Measurements from ENCODE around the gene FHAD1. TPM values are rescaled to one million over a fixed set of nuclear protein-coding genes. Genes with fewer than 3 reads are reported as not detected.
"Not testable (repeated sequence)": the region's sequence is repeated elsewhere in the genome, so short reads cannot be mapped to it uniquely, and the experiment has no call there.

Gene FHAD1
- total RNA-seq, 3 donors from 2014 or later (not counting 1 experiment from before 2014, with no cell fraction given), result 0.72 to 1.9 (median 1.7) TPM

DNA sequence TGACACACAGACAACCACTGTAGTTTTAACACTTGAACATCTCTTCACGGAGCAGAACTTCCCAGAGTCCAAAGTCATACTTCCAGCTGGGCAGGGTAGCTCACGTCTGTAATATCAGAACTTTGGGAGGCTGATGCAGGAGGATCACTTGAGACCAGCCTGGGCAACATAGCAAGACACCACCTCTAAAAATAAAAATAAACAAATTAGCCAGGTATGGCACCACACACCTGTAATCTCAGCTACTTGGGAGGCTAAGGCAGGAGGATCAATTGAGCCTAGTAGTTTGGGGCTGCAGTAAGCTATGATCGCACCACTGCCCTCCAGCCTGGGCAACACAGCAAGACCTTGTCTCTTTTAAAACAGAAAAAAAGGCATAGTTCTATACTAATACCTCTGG lies 138.4 kb downstream of the FHAD1 start:
- ATAC-seq (no peak), DNase-seq (no peak)
- intact Hi-C loops (cut with micrococcal nuclease), result no loop called here
- TF ChIP-seq, protein P1, sequence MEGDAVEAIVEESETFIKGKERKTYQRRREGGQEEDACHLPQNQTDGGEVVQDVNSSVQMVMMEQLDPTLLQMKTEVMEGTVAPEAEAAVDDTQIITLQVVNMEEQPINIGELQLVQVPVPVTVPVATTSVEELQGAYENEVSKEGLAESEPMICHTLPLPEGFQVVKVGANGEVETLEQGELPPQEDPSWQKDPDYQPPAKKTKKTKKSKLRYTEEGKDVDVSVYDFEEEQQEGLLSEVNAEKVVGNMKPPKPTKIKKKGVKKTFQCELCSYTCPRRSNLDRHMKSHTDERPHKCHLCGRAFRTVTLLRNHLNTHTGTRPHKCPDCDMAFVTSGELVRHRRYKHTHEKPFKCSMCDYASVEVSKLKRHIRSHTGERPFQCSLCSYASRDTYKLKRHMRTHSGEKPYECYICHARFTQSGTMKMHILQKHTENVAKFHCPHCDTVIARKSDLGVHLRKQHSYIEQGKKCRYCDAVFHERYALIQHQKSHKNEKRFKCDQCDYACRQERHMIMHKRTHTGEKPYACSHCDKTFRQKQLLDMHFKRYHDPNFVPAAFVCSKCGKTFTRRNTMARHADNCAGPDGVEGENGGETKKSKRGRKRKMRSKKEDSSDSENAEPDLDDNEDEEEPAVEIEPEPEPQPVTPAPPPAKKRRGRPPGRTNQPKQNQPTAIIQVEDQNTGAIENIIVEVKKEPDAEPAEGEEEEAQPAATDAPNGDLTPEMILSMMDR (IDR thresholded peaks at IDR 0.05), result no peak
- Mint-ChIP-seq H3K36me3 (no peaks in the 10 kb centered on the region), H3K27me3 (ENCODE audit: low read depth in 2 of 2) (no peaks in the 10 kb centered on the region), H3K9me3 (no peaks in the 10 kb centered on the region), H3K4me3 (peak overlapping the region; percentile 93), H3K27ac (peak overlapping the region; percentile 87 to 88), H3K4me1 (peaks cover 34 to 50% of the 10 kb centered on the region in 2 donors)
- H3K4me1 ChIP-seq (ENCODE audit: control insufficient read depth, insufficient read depth, low read length), result peaks cover 38% of the 10 kb centered on the region
- no peak overlapping the region for H3K4me3 ChIP-seq (ENCODE audit: low read length)
- 89% methylated on average over 3 of the region's 3 CpGs for WGBS (ENCODE audit: insufficient coverage)
- no peaks in the 10 kb centered on the region for H3K36me3 ChIP-seq (ENCODE audit: control insufficient read depth, insufficient read depth, low read length)
- H3K9me3 ChIP-seq (ENCODE audit: control insufficient read depth, insufficient read depth, low read length), result no peaks in the 10 kb centered on the region
- no peaks in the 10 kb centered on the region for H3K27me3 ChIP-seq (ENCODE audit: control insufficient read depth, insufficient read depth, low read length)
- no peak overlapping the region for H3K27ac ChIP-seq (ENCODE audit: low read length)

DNA sequence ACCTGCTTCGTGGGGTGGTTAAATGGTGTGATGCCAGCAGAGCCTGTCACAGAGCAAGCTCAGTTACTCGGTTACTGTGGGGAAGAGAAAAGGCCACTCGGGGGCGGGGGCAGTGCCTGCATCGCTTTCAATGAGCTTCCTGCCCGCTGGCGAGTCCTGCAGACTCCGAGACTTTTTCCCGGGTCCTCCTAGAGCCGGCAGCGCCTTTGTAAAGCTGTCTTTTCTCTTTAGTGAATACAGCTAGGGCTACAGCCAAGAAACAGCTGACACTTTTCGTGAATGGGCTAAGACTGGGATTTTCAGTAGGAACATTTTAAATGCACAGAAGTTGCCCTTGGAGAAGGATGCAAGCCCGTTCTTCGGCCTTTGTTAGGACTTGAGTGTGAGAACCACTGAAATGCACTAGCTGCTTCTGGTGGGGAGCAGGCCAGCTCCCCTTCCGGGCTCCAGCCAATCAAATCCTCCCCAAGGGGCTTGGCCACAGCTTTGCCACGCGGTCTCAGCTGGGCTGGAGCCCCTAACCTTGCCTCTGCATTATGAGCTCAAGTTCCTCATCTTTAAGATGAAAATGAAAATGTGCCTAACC lies 139.2 kb downstream of the FHAD1 start:
- H3K4me3 ChIP-seq (ENCODE audit: low read length), result no peak overlapping the region
- no peaks in the 10 kb centered on the region for H3K27me3 Mint-ChIP-seq (ENCODE audit: low read depth in 2 of 2)
- no peaks in the 10 kb centered on the region for H3K9me3 ChIP-seq (ENCODE audit: control insufficient read depth, insufficient read depth, low read length)
- H3K9me3 Mint-ChIP-seq, result no peaks in the 10 kb centered on the region
- H3K27ac Mint-ChIP-seq, result peak overlapping the region; percentile 87 to 88
- H3K27ac ChIP-seq (ENCODE audit: low read length), result peak overlapping the region; percentile 38
- DNase-seq, result peak; percentile 37 to 59
- no peaks in the 10 kb centered on the region for H3K36me3 ChIP-seq (ENCODE audit: control insufficient read depth, insufficient read depth, low read length)
- peak; percentile 81 to 85 (median 84) for ATAC-seq
- H3K36me3 Mint-ChIP-seq, result no peaks in the 10 kb centered on the region
- whole genome bisulfite sequencing (ENCODE audit: insufficient coverage), result 12% methylated on average over 17 of the region's 17 CpGs
- peak overlapping the region; percentile 93 for H3K4me3 Mint-ChIP-seq
- intact Hi-C loops (cut with micrococcal nuclease), result loop anchor here (2.0 kb wide), 1 partner anchor 19 kb away; no protein-coding TSS in a partner anchor
- TF ChIP-seq, protein P1 (IDR thresholded peaks at IDR 0.05), result no peak
- H3K27me3 ChIP-seq (ENCODE audit: control insufficient read depth, insufficient read depth, low read length), result no peaks in the 10 kb centered on the region
- H3K4me1 Mint-ChIP-seq, result peaks cover 34 to 49% of the 10 kb centered on the region in 2 donors
- H3K4me1 ChIP-seq (ENCODE audit: control insufficient read depth, insufficient read depth, low read length), result peaks cover 38% of the 10 kb centered on the region

DNA sequence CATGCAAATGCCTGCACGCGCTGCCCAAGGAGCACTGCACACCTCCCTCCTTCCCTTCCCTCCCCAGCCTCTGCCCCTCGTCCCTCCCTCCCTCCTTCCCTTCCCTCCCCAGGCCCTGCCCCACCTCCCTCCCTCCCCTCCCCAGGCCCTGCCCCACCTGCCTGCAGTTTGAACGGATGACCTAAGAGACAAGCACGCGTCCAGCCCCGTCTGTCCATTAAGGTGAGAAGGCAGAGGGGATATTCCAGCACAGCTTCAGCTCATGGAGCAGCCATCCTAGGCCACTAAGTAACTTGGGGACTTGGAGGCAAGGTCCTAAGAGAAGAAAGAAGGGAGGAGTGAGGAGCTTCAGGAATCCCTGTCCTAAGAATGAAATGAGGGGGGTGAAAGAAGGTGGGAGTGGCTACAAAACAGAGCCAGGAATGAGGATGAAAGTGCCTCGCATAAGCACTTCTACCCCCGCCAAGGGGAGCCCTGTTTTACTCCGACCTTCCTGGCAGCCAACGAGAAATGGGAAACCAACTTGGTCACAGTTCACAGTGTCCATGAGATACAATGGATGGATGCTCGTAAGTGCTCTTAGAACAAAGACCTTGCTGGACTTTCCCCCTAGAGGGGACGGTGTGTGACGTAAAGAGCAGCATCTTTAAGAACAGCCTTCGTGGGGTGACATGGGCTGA lies 141.3 kb downstream of the FHAD1 start:
- H3K27me3 Mint-ChIP-seq (ENCODE audit: low read depth in 2 of 2), result no peaks in the 10 kb centered on the region
- ATAC-seq, result no peak

DNA sequence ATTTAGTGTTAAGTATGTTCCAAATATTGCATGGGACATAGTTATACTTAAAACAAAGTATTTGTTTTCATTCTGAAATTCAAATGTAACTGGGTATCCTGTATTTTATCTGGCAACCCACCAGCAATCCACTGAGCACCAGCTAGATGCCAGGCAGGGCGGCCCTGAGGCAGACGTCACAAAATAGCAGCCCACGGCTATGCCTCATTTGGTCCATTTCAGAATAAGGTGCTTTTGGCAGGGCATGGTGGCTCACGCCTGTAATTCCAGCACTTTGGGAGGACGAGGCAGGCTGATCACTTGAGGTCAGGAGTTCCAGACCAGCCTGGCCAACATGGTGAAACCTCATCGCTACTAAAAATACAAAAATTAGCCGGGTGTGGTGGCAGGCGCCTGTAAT lies 142.8 kb downstream of the FHAD1 start:
- ATAC-seq; H3K9me3 Mint-ChIP-seq; H3K4me3 Mint-ChIP-seq; H3K9me3 ChIP-seq (ENCODE audit: control insufficient read depth, insufficient read depth, low read length); H3K27me3 ChIP-seq (ENCODE audit: control insufficient read depth, insufficient read depth, low read length); H3K27me3 Mint-ChIP-seq (ENCODE audit: low read depth in 2 of 2); H3K36me3 Mint-ChIP-seq; H3K4me3 ChIP-seq (ENCODE audit: low read length); H3K27ac ChIP-seq (ENCODE audit: low read length); H3K36me3 ChIP-seq (ENCODE audit: control insufficient read depth, insufficient read depth, low read length); DNase-seq; H3K27ac Mint-ChIP-seq; intact Hi-C loops (cut with micrococcal nuclease): not testable (repeated sequence)
- H3K4me1 Mint-ChIP-seq, result peaks cover 22 to 26% of the 10 kb centered on the region in 2 donors
- H3K4me1 ChIP-seq (ENCODE audit: control insufficient read depth, insufficient read depth, low read length), result peaks cover 26% of the 10 kb centered on the region
- WGBS (ENCODE audit: insufficient coverage), result 88% methylated on average over 8 of the region's 8 CpGs

More for the DNA sequence above, 141.3 kb downstream of the FHAD1 start:
- H3K4me3 ChIP-seq (ENCODE audit: low read length), result no peak overlapping the region
- H3K4me3 Mint-ChIP-seq, result no peak overlapping the region
- TF ChIP-seq, protein P1 (IDR thresholded peaks at IDR 0.05), result no peak
- intact Hi-C loops (cut with micrococcal nuclease), result no loop called here
- 93% methylated on average over 14 of the region's 15 CpGs for WGBS (ENCODE audit: insufficient coverage)
- H3K27me3 ChIP-seq (ENCODE audit: control insufficient read depth, insufficient read depth, low read length), result no peaks in the 10 kb centered on the region
- no peaks in the 10 kb centered on the region for H3K9me3 ChIP-seq (ENCODE audit: control insufficient read depth, insufficient read depth, low read length)
- H3K4me1 ChIP-seq (ENCODE audit: control insufficient read depth, insufficient read depth, low read length), result peaks cover 38% of the 10 kb centered on the region
- no peak for DNase-seq
- H3K27ac Mint-ChIP-seq, result no peak overlapping the region
- no peaks in the 10 kb centered on the region for H3K36me3 ChIP-seq (ENCODE audit: control insufficient read depth, insufficient read depth, low read length)
- H3K36me3 Mint-ChIP-seq, result no peaks in the 10 kb centered on the region
- H3K9me3 Mint-ChIP-seq, result no peaks in the 10 kb centered on the region
- H3K27ac ChIP-seq (ENCODE audit: low read length), result no peak overlapping the region
- peaks cover 34 to 41% of the 10 kb centered on the region in 2 donors for H3K4me1 Mint-ChIP-seq
